Hematopoietic multipotent progenitor cell treated with erythropoietin and hydrocortisone succinate and interleukin-3 and kit ligand, for 8 days (in vitro differentiated cells): ENCODE results near the gene CPEB1.
"Not testable (repeated sequence)": the region's sequence is repeated elsewhere in the genome, so short reads cannot be mapped to it uniquely, and the experiment has no call there.

ENCODE experiments used
- DNase-seq: peaks from one replicate; pipeline ENCODE4 v3.0.0-alpha.2; 2015

Gene CPEB1

GRCh38 chr15:82540055-82540983, 106.8 kb downstream of the CPEB1 start, which contains the start of gene RPS17:
RPS17 (minus strand) TSS chr15:82540457; CDS start chr15:82540428, 29 bp downstream.
- peak; percentile 96 for DNase-seq

- peak; percentile 35 for DNase-seq
Measured at GRCh38 chr15:82539691-82540054, 107.5 kb downstream of the CPEB1 start.

DNA sequence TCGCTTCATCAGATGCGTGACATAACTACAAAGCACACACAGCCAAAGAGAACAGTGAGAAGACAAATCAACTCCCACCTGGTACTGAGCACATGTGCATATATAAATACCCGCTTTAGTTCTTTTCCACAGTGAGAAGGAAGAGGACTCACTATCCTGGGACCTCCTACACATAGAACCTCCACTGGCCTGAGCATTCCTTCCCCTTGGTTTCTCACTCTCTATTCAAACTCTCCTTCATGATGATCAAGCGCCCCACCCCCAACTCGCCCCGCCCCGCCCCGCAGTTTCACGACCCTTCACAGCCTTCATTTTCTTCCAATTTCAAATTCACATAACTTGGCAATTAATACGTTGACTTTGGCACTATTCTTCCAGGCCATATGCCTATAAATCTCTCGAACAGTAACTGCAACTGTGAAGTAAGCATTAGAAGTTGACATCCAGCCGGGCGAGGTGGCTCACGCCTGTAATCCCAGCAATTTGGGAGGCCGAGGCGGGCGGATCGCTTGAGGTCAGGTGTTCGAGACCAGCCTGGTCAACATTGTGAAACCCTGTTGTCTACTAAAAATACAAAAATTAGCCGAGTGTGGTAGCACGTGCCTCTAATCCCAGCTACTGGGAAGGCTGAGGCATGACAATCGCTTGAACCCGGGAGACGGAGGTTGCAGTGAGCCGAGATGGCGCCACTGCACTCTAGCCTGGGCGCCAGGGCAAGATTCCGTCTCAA, 108.0 kb downstream of the CPEB1 start:
- peak; percentile 27 for DNase-seq

DNA sequence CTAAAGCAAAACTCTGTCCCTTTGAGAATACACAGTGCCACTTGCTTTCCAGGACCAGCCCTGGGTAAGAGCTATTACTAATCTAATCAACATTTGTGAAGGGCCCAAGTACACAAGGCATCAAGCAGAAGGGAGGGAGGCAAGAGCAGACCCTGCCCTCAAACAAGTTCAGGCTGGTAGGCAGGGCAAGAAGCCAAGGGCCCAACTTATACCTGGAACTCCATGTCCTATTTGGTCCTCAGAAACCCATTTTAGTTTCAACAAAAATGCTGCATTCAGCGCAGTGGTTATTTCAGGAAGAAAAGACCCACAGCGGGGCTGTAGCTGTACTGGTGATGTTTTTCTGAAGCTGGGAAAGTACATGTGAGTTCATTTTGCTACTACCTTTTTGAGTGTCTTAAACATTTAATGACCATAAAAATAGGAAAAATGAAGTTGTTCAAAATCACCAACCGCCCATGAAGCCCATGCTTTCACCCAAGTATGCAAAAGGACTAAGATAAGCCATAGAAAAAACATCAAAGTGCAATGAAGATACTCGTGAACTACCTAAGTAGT, 109.7 kb downstream of the CPEB1 start:
- DNase-seq = no peak

- no peak for DNase-seq
Measured at GRCh38 chr15:82536409-82537350, 110.5 kb downstream of the CPEB1 start.

DNA sequence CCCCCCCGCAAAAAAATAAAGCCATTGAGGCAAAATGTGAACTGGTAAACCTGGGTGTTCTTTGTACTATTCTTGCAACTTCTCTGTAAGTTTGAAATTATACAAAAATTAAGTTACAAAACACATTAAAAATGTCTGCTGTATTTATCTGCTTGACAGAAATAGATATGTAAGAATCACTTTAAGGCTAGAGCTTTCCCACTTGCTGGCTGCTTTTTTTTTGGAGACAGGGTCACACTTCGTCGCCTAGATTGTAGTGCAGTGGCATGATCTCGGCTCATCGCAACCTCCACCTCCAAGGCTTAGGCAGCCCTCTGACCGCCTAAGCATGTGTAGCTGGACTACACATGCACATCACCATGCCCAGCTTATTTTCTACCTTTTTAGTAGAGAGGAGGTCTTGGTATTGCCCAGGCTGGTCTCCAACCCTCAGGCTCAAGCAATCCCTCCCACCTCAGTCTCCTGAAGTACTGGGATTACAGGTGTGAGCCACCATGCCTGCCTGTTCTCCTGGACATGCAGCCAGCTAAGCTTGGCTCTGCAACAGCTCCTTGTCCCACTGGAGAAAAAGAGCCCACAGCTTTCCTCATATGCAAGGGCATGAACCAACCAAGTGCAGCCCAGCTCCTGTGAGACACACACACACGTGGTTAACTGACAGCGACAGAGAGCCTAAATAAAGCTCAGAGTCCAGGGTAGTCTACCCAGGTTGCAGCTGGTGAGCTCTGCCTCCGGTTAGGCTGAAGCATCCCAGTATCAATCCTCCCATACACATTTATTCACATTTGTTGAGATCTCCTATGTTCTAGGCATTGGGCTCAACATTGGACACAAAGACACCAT, 111.4 kb downstream of the CPEB1 start:
- peak; percentile 28 for DNase-seq

DNA sequence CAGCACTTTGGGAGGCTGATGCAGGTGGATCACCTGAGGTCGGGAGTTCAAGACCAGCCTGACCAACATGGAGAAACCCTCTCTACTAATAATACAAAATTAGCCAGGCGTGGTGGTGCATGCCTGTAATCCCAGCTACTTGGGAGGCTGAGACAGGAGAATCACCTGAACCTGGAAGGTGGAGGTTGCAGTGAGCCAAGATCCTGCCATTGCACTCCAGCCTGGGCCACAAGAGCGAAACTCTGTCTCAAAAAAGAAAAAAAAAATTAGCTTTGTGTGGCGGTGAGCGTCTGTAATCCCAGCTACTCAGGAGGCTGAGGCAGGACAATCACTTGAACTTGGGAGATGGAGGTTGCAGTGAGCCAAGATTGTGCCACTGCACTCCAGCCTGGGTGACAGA, 112.0 kb downstream of the CPEB1 start:
- DNase-seq = not testable (repeated sequence)

DNA sequence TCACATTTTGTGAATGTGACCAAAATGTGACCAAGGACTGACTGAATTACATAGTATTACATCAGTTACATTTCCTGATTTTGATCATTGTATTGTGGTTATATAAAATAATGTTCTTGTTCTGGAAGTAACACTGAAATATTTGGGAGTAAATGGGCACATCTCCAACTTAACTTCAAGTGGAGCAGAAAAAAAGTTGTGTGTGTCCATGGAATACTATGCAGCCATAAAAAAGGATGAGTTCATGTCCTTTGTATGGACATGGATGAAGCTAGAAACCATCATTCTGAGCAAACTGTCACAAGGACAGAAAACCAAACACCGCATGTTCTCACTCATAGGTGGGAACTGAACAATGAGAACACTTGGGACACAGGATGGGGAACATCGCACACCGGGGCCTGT, 112.7 kb downstream of the CPEB1 start:
- not testable (repeated sequence) for DNase-seq

- no peak for DNase-seq
Measured at GRCh38 chr15:82533801-82534200, 113.4 kb downstream of the CPEB1 start.

DNA sequence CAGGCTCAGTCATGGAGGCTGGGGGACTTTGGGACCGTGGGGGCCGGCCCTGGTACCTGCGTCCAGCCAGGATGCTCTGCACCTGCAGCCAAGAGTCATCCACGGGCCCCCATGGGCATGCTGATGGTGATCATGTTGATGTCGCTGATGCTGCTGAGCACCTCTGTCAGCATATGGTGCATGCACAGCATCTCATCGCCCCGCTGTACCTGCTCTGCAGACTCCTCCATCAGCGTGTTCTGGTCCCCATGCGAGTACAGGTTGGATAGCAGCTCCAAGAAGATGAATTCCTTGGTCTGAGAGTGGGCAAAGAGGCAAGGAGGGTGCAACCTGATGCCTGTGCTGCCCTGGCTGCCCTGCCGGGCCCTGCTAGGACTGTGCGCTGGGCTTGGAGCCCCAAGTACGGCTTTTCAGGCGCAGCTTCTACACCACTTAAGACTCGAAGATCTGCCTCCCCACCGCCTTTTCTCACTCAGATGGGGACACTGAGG, 114.1 kb downstream of the CPEB1 start:
- no peak for DNase-seq

DNA sequence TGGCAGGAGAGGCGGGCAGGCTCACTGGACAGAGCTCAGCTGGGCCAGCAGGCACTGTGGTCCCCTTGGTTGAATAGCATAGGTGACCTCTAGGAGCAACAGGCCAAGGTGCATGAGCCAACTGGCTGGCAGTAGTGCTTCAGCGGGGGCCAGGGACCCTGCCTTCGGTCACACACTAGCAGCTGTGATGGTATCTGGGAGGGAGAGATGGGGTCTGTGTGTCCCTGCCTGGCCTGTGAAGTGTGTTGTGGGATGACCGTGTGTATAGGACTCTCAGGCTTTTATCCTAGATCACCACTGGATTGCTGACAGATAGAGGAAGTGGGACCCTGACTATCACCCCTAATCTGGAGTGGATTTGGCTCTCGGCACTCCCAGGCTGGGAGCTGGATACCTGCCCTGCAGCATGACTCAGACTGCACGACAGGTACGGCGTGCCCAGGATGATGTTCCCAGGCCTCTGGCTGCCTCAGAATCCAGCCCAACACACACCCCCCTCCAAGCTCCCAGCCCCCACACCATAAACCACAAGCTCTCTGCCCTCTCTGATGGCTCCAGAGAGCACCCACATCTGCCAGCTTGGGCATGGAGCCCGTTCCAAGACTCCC, 114.7 kb downstream of the CPEB1 start:
- DNase-seq = no peak

DNA sequence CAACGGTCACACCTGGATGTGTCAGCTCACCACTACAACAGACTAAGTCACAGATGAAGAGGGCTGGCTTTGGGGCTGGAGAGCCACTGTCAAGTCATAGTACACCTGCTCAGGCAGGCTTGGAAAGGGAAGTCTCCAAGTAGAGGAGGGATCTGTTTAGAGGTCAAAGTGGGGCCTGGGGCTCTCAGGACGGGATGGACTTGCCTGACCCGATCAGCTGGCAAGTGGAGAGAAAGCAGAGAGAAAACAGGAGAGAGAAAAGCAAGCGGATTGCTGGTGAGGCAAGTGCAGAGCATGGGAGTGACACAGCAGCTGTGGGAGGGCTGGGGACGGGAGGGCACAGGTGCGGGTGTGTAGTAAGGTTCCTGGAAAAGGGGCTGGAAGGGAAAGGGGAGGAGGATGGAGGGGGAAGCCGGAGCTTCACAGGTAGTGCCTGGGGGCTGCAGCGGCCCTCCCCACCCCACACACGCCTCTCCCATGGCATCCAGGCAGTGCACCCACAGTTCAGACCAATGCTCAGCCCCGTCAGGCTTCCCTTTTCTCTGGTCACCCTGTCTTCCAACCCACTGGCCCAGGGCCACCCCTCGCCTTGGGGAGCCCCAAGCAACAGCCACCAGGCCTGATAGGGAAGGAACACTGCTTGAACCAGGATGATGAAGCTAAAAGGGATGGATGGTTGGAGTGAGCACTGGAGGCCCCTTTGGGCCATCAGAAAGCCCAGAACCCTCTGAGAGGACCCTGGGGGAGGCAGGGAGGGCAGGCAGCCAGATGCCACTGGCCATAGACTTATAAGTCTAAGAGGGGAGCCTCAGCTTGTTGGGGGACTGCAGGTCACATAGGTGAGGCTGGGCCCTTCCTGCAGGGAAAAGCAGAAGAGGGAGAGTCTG, 115.4 kb downstream of the CPEB1 start:
- no peak for DNase-seq

DNA sequence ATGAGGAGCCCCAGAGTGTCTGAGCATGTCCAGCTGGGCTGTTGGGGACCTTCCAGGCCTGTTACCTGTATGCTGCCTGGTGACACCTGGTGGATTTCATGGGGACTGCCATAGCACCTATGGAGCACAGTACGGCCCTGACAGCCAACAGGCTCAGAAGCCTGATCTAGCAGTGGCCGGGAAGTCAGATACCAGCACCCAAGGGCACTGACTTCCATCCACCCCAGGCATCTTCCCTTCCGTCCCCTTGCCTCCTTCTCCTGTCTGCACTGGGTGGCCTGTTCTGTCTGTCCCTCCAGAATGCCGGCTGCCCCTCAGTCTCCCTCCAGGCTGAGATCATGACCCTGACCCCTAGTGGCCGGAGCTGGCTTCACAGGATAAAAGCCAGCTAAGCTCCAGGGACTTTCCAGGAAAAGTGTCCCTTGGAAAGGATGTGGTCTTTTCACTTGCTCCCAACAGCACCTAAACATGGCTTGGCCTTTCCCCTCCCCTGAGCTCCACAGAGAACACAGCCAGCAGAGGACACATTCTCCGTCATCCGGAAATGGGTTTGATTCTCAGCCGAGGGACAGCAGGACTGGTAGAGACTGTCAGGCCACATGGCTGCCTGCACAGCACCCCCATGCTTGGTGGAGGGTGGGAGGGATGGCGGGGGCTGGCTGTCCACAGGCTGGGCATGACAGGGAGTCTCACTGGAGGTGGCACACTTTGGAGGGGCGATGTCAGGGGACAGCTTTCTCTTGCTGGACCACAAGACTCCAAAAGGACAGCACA, 116.4 kb downstream of the CPEB1 start:
- peak; percentile 74 for DNase-seq

DNA sequence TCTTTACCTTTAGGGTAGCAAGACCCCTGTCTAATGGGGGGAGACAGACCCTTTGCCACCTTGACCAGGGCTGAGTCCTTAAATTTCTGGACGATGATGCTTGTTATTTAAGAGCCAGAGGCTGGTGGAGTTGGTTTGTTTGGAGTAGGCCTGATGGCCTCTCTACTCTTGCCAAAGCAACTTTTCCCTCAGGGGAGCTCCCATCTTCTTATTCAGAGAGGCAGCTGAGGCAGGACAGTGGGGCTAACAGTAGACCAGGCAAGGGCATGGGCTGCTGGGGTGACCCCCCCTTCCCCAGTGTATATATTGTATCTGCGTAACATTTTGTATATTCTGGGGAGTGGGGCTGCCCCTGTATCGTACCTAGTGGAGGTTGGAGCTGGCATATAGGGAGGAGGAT, 117.2 kb downstream of the CPEB1 start:
- no peak for DNase-seq

GRCh38 chr15:82513587-82513986, 133.6 kb downstream of the CPEB1 start:
- DNase-seq = not testable (repeated sequence)

- DNase-seq = not testable (repeated sequence)
Measured at GRCh38 chr15:82507693-82508092, 139.5 kb downstream of the CPEB1 start.

DNA sequence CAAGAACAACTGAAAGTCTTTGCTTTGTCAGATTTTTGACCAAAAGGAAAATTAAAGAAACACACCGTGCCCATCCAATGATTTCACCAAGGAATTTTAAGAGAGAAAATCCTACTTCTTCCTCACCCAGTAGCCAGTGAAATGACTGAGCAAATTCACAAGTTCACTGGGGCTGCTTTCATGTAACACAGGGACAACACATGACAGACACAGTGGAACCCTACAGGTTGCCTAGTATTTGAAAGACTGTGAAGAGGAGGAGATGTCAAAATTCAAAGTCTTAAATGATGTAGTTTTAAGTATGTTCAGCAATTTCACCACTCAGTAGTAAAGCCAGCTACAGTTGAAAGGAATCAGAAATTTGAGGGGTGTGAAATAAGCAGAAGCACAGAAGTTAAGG, 140.1 kb downstream of the CPEB1 start:
- not testable (repeated sequence) for DNase-seq

- not testable (repeated sequence) for DNase-seq
Measured at GRCh38 chr15:82505842-82506241, 141.3 kb downstream of the CPEB1 start.

GRCh38 chr15:82504074-82504473, 143.1 kb downstream of the CPEB1 start:
- DNase-seq = not testable (repeated sequence)
